GM06990 (cell line): Measurements from ENCODE around the gene BHLHE23.
"Not testable (repeated sequence)": the region's sequence is repeated elsewhere in the genome, so short reads cannot be mapped to it uniquely, and the experiment has no call there.

Experiments used
- DNase-seq: peaks from one replicate; pipeline ENCODE4 v3.0.0-alpha.2; 2011; ENCODE audit not compliant: insufficient read length; ENCODE audit errors: extremely low read depth
- H3K27me3 ChIP-seq: replicated peaks from 2 replicates; pipeline ENCODE4 v1.6.0; 2011; ENCODE audit warnings: low read length; ENCODE audit not compliant: control insufficient read depth, insufficient read depth
- H3K36me3 ChIP-seq: 2 replicates; pipeline ENCODE4 v1.5.1; 2011; ENCODE audit warnings: low read length; ENCODE audit not compliant: control insufficient read depth, insufficient read depth
- H3K4me3 ChIP-seq: replicated peaks from 2 replicates; pipeline ENCODE4 v1.5.1; 2011; ENCODE audit warnings: low read depth, mild to moderate bottlenecking, control low read depth, low read length
- TF ChIP-seq, protein P1 (sequence below): IDR thresholded peaks from 2 replicates; pipeline ENCODE4 v1.5.1; 2011; ENCODE audit warnings: low read length, control low read depth, mild to moderate bottlenecking, inconsistent platforms; ENCODE audit not compliant: insufficient read depth, poor library complexity, severe bottlenecking

Gene BHLHE23

DNA sequence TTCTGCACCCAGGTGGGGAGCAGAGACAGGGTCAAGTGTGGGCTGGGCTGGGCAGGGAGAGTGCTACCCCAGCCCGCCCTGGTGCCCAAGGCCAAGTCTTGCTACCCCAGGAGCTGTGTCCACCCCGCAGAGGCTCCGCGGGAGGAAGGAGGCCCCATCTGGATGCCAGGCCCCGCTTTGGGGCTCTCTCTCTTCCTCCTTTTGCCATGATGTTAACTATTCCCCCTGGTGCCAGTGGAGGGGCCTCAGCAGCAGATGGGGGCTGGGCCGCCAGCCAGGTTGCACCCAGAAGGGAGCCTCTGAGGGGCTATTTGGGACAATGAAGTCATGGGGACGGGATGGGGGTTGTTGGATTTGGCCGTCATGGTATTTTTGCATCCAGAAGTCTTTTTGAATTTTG, 45.0 kb downstream of the BHLHE23 start:
- TF ChIP-seq, protein P1, sequence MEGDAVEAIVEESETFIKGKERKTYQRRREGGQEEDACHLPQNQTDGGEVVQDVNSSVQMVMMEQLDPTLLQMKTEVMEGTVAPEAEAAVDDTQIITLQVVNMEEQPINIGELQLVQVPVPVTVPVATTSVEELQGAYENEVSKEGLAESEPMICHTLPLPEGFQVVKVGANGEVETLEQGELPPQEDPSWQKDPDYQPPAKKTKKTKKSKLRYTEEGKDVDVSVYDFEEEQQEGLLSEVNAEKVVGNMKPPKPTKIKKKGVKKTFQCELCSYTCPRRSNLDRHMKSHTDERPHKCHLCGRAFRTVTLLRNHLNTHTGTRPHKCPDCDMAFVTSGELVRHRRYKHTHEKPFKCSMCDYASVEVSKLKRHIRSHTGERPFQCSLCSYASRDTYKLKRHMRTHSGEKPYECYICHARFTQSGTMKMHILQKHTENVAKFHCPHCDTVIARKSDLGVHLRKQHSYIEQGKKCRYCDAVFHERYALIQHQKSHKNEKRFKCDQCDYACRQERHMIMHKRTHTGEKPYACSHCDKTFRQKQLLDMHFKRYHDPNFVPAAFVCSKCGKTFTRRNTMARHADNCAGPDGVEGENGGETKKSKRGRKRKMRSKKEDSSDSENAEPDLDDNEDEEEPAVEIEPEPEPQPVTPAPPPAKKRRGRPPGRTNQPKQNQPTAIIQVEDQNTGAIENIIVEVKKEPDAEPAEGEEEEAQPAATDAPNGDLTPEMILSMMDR: no peak
- H3K36me3 ChIP-seq: peaks cover 43% of the 10 kb centered on the region
- no peak for DNase-seq
- no peaks in the 10 kb centered on the region for H3K27me3 ChIP-seq
- H3K4me3 ChIP-seq: no peak overlapping the region

DNA sequence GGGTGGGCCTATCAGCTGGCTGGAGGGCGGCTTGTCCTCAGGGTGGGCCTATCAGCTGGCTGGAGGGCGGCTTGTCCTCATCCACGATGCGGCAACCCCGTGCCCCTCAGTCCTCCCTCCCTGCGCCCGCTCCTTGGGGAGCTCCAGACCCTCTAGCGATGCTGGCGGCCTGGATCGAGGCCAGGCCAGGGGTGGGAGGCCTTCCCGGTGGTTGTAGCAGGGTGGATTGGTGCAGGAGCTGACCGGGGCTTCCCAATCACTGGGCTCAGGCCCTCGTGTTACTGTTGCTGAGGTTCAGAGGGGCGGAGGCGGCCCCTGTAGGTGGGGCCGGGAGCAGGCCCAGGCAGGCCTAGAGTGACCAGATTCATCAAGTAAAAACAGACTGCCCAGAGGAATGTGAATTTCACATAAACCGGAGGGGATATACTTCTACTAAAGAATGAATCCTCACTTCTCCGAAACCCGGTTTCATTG, 45.4 kb downstream of the BHLHE23 start:
- DNase-seq: no peak
- Histone ChIP-seq H3K36me3 (peaks cover 47% of the 10 kb centered on the region), H3K4me3 (no peak overlapping the region), H3K27me3 (no peaks in the 10 kb centered on the region)
- TF ChIP-seq, protein P1: no peak

DNA sequence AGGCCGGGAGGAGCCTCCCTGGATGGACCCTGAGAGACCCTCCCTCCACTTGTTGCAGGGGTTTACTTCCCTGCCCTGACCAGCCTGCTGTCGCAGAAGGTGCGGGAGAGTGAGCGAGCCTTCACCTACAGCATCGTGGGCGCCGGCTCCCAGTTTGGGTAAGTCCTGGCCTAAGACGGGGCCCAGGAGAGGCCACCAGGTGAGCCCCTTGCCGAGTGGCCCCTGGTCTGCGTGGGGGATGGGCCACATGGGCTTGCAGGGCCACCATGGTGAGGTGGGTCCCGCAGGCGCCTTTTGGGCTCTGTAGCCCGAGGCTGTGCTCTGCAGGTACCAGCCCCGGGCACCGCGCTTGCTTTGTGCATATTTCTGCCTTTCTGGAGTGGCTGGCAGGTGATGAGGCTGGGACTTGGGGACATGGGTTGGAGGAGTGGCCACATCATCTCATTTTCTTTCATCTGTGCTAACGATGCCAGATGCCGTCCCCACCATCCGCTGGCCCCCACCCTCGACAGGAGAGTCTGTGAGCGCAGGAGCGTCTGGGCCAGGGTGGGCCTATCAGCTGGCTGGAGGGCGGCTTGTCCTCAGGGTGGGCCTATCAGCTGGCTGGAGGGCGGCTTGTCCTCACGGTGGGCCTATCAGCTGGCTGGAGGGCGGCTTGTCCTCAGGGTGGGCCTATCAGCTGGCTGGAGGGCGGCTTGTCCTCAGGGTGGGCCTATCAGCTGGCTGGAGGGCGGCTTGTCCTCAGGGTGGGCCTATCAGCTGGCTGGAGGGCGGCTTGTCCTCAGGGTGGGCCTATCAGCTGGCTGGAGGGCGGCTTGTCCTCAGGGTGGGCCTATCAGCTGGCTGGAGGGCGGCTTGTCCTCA, 46.1 kb downstream of the BHLHE23 start:
- not testable (repeated sequence) for DNase-seq, H3K27me3 ChIP-seq, H3K4me3 ChIP-seq
- H3K36me3 ChIP-seq: peaks cover 50% of the 10 kb centered on the region

- Histone ChIP-seq H3K4me3 (no peak overlapping the region), H3K36me3 (peaks cover 49% of the 10 kb centered on the region), H3K27me3 (no peaks in the 10 kb centered on the region)
- TF ChIP-seq, protein P1: no peak
- no peak for DNase-seq
Measured at GRCh38 chr20:62959998-62960436, 46.7 kb downstream of the BHLHE23 start.

- Histone ChIP-seq H3K36me3 (peaks cover 42% of the 10 kb centered on the region), H3K4me3 (no peak overlapping the region), H3K27me3 (no peaks in the 10 kb centered on the region)
- TF ChIP-seq, protein P1: no peak
- no peak for DNase-seq
Measured at GRCh38 chr20:62959101-62959971, 47.4 kb downstream of the BHLHE23 start.
